Measurements from ENCODE around the gene TRMT61B.

Gene TRMT61B

GRCh38 chr2:28869494-28870145 is 489 bp downstream of the TRMT61B start:
- H3K4me3 ChIP-seq (ENCODE audit: low read length), result peak overlapping the region; percentile 99
- no peak for DNase-seq (ENCODE audit: low read depth, low spot score)

DNA sequence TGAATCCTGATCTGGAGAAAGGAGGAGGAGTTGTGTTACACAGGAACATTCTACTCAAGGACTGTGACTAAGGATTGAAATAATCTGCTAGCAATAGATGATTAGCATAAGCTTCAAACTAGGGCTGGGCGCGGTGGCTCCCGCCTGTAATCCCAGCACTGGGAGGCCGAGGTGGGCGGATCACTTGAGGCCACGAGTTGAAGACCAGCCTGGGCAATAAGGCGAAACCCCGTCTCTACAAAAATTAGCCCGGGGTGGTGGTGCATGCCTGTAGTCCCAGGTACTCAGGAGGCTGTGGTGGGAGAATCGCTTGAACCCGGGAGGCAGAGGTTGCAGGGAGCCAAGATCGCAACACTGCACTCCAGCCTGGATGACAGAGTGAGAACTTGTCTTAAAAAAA is 1.5 kb downstream of the TRMT61B start:
- no peak for DNase-seq (ENCODE audit: low read depth, low spot score)
- peak overlapping the region; percentile 7 for H3K4me3 ChIP-seq (ENCODE audit: low read length)

DNA sequence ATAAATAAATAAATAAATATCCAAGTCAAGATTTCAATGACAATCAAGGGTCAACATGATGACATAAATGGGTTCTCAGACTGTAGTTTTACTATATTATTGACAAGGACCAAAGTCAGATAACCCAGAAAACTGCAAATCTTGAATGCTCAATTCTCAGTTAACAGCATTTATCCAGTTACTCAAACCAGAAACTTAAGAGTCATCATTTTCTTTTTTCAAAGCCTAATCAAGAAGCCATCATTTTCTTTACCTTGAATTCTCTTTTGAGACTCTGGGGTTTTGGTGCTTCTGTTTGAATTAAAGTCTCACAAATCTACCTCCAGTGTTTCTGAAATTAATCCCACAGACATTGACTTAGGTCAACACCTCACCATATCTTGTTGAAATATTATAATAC is 14.1 kb downstream of the TRMT61B start:
- DNase-seq (ENCODE audit: low read depth, low spot score), result no peak
- H3K4me3 ChIP-seq (ENCODE audit: low read length), result no peak overlapping the region

DNA sequence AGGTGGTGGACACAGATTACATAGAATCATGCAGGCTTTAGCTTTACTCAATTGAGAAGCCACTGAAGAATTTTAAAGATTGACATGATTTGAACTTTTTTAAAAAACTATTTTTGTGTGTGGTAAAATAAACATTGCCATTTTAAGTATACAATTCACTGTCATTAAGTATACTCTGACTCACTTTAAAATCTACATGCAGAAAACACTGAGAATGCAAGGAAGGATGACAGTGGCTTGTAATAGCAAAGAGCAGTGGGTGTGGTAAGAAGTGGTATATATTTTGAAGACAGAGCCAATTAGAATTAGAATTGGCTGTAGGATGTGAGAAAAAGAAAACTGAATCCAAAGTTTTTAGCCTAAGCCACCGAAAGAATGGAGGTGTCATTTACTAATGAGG is 14.9 kb downstream of the TRMT61B start:
- no peak for DNase-seq (ENCODE audit: low read depth, low spot score)
- no peak overlapping the region for H3K4me3 ChIP-seq (ENCODE audit: low read length)

DNA sequence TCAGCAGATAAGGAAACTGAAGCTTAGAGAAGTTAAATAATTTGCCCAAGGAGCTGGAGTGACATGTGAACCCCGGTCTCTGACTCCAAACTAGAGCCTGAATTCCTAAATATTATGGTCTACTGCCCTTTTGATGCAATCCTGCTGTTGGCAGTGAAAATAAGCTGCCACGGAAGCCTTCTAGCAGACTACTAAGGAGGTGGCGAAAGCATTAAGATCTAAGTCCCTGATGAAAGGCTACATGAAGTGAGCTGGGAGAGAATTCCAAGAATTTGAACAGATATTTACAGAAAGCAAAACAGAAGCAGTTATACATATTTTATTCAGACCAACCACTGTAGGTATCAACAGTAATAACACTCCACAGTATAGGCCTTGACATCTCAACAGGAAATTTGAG is 28.1 kb downstream of the TRMT61B start:
- no peak overlapping the region for H3K4me3 ChIP-seq (ENCODE audit: low read length)
- DNase-seq (ENCODE audit: low read depth, low spot score), result no peak

DNA sequence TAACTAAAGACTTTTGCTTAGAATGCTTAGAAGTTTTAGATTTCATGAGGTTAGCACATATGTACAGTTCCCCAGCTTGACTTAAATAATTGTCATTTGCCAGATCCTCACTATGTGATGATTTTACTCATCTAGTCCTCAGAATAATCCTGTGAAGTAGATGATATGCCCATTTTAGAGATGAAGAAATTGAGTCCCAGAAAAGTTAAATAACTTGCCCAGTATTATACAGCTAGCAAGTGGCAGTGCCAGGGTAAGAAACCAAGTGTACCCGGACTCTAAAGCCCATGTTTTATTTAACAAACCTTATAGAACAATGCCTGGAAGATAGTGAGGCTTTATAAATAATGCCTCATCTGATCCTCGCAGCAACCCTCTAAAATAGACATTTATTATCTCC is 31.1 kb downstream of the TRMT61B start:
- no peak overlapping the region for H3K4me3 ChIP-seq (ENCODE audit: low read length)
- no peak for DNase-seq (ENCODE audit: low read depth, low spot score)

DNA sequence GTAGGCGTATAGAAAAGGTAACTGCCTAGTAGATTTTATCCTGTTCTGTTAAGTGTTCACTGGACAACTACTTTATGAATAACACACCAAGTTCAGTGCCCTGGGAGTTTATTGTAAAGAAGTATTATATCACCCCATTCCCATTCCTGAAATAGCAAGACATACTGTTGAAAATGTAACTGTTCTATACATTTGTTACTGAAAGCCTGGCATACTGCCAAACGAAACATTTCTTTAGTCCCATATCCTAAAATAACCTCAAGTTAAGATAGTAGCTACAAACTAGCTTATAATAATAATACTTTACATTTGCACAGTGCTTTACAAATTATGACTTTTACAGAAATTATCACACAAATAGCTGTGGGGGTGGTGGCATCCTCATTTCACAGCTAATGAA is 34.3 kb downstream of the TRMT61B start:
- H3K4me3 ChIP-seq (ENCODE audit: low read length), result no peak overlapping the region
- DNase-seq (ENCODE audit: low read depth, low spot score), result no peak

DNA sequence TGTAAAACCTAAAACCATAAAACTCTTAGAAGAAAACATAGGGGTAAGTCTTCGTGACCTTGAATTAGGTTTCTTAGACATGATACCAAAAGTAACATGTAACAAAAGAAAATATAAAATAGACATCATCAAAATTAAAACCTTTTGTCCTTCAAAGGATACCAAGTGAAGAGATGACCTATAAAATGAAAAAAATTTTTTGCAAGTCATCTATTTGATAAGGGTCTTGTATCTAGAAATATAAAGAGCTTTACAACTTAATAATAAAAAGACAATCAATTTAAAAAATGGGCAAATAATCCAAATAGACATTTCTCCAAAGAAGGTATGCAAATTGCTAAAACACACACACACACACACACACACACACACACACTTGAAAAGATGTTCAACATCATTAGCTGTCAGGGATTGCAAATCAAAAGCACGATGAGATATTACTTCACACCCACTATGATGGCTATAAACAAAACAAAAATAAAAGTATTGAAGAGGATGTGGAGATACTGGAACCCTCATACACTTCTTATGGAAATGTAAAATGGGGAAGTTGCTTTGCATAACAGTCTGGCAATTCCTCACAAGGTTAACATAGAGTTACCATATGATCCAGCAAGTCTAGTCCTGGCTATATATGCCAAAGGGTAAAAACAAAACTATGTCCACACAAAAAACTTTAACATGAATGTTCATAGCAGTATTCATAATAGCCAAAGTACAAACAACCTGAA is 36.2 kb downstream of the TRMT61B start:
- DNase-seq (ENCODE audit: low read depth, low spot score), result no peak
- H3K4me3 ChIP-seq (ENCODE audit: low read length), result no peak overlapping the region

DNA sequence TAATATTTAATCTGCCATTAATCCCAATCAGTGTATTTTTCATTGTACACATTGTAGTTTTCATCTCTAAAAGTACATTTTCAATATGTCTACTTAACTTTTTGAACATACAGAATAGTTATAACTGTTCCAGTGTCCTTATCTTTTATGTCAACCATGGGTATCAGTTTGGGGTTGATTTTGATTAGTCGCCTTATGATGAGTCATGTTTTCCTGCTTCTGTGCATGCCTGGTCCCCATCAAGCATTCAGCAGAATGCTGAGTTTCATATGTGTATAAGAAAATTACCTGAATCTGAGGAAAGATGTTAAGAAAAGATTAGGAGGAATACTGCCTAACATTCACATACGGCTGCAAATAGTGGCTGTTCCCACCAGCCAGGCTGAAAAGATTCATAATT is 41.7 kb downstream of the TRMT61B start:
- no peak for DNase-seq (ENCODE audit: low read depth, low spot score)
- no peak overlapping the region for H3K4me3 ChIP-seq (ENCODE audit: low read length)

- no peak for DNase-seq (ENCODE audit: low read depth, low spot score)
- no peak overlapping the region for H3K4me3 ChIP-seq (ENCODE audit: low read length)
These were observed 45.2 kb downstream of the TRMT61B start for GRCh38 chr2:28824870-28825269.

DNA sequence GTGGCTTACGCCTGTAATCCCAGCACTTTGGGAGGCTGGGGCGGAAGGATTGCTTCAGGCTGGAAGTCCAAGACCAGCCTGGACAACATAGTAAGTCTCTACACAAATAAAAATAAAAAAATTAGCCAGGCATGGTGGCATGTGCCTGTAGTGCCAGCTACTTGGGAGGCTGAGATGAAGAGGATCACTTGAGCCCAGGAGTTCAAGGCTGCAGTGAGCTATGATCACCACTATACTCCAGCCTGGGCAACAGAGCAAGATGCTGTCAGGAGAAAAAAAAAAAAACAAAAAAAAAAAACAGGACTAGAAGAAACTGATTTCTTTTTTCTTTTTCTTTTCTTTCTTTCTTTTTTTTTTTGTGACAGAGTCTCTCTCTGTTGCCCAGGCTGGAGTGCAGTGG is 45.9 kb downstream of the TRMT61B start:
- H3K4me3 ChIP-seq (ENCODE audit: low read length), result no peak overlapping the region
- DNase-seq (ENCODE audit: low read depth, low spot score), result no peak

DNA sequence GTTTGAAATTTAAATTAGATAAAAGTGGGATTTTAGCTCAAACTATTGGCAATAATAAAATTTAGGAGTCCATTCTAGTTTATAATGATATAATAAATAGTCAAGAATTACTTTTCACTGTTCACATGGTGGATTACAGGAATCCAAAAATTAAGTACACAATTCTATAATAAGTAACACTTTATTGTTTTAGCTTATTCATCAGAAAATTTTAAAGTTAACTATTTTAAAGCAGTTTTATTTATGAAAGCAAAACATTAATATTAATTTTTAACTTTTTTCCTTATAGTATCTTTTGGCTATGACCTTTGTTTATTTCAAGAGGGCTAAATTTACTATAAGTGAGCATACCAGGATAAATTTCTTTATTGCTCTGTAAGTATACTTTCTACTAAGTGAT is 48.1 kb downstream of the TRMT61B start:
- DNase-seq (ENCODE audit: low read depth, low spot score), result no peak
- H3K4me3 ChIP-seq (ENCODE audit: low read length), result no peak overlapping the region

GRCh38 chr2:28821295-28821958 is 48.7 kb downstream of the TRMT61B start:
- no peak overlapping the region for H3K4me3 ChIP-seq (ENCODE audit: low read length)
- peak; percentile 75 for DNase-seq (ENCODE audit: low read depth, low spot score)

DNA sequence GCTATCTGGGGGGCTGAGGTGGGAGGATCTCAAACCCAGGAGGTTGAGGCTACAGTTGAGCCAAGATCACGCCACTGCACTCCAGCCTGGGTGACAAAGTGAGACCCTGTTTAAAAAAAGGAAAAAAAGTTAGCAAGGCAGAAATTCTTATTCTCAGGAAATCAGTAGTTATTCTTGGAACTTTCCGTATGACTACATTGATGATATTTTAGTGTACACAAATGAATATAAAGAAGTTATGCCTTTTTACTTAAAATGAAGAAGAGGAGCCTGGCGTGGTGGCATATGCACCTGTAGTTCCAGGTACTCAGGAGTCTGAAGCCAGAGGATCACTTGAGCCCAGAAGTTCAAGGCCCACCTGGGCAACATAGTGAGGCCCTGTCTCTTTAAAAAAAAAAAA is 52.1 kb downstream of the TRMT61B start:
- no peak for DNase-seq (ENCODE audit: low read depth, low spot score)
- no peak overlapping the region for H3K4me3 ChIP-seq (ENCODE audit: low read length)

DNA sequence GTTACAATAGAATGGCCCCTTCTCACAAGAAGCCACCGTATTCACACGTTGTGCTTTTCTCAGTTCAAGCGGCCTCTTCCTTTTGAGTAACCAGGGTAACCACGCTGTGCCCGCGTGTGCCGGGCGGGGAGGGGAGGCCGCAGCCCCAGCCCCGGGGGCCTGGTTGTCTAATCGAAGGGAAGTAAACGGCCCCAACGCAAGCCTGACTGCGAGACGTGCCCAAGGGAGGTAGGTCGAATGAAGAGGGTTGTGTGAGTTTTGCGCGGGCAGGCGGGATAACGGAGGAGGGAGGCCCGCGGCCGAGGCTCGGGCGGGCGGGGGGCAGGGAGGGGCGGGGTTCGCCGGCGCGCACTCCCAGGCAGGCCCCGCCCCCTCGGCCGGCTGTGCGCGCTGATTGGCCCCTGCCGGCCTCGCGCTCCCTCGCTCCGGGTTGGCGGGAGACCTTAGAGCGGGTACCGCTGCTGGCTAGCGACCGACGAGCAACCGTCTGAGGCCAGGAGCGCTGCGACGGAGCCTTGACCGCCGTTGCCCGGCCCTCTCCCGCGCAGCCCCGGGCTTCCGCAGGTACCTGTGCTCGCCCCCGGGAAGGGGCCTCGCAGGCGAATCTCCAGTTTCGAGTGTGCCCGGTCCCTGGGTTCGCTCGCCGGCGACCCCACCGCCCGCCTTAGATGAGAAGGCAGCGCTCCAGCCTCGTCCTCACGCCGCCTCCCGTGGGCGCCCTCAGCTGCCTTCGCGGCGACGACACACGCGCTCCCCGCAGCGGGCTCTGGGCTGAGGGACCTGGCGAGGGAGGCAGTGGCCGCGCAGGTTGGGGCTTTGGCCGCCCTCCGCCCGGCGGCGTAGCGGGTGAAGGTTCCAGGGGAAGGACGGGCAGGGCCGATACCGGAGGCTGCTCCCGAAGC is 59.5 kb downstream of the TRMT61B start, which contains the start of gene SPDYA:
Gene SPDYA (plus strand): TSS at position 451 of the 902 bp plus-strand sequence. CDS start 5,181 bp downstream, outside the sequence.
- peak within 1 kb of the TSS; percentile 44 for H3K4me3 ChIP-seq (ENCODE audit: low read length)
- DNase-seq (ENCODE audit: low read depth, low spot score), result peak; percentile 47

GRCh38 chr2:28809927-28810326 is 60.2 kb downstream of the TRMT61B start:
- no peak for DNase-seq (ENCODE audit: low read depth, low spot score)
- H3K4me3 ChIP-seq (ENCODE audit: low read length), result peak overlapping the region; percentile 44

DNA sequence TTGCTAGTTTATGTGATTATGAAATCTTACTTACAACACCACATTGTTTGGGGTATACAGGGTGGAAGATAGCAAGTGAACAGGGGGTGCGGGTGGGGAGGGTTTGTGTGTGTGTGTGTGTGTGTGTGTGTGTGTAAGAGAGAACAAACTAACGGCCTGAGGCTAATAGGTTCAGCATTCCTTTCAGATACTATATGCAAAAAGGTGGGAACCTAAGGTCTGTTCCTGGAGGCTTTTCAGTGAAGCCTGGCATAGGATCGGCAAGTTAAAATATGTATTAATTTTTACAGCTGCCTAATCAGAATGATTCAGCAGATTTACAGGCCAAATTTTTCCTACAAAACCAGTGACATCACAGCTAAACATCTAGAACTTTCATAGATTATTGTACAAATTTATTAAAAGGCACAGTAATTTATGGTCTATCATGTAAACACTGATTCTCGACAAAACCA is 67.1 kb downstream of the TRMT61B start:
- H3K4me3 ChIP-seq (ENCODE audit: low read length), result no peak overlapping the region
- no peak for DNase-seq (ENCODE audit: low read depth, low spot score)

GRCh38 chr2:28801726-28802125 is 68.4 kb downstream of the TRMT61B start:
- no peak overlapping the region for H3K4me3 ChIP-seq (ENCODE audit: low read length)

More at GRCh38 chr2:28801726-28802125, 68.4 kb downstream of the TRMT61B start:
- DNase-seq (ENCODE audit: low read depth, low spot score), result no peak

All from Jurkat, Clone E6-1 (cell line).